GM06990 (cell line): ENCODE data around the gene SLC46A1.

Source experiments
- DNase-seq: peaks from one replicate; pipeline ENCODE4 v3.0.0-alpha.2; 2011; ENCODE audit not compliant: insufficient read length; ENCODE audit errors: extremely low read depth
- H3K27me3 ChIP-seq: replicated peaks from 2 replicates; pipeline ENCODE4 v1.6.0; 2011; ENCODE audit warnings: low read length; ENCODE audit not compliant: control insufficient read depth, insufficient read depth
- H3K36me3 ChIP-seq: 2 replicates; pipeline ENCODE4 v1.5.1; 2011; ENCODE audit warnings: low read length; ENCODE audit not compliant: control insufficient read depth, insufficient read depth
- H3K4me3 ChIP-seq: replicated peaks from 2 replicates; pipeline ENCODE4 v1.5.1; 2011; ENCODE audit warnings: low read depth, mild to moderate bottlenecking, control low read depth, low read length
- CTCF ChIP-seq: IDR thresholded peaks from 2 replicates; pipeline ENCODE4 v1.5.1; 2011; ENCODE audit warnings: low read length, control low read depth, mild to moderate bottlenecking, inconsistent platforms; ENCODE audit not compliant: insufficient read depth, poor library complexity, severe bottlenecking

The SLC46A1 gene

GRCh38 chr17:28364665-28365363, 41.2 kb downstream of the SLC46A1 start, which contains the start of gene SEBOX:
TSS of gene SEBOX (minus strand) at chr17:28365199. CDS start at chr17:28365151, 48 bp downstream.
- no peaks in the 10 kb centered on the region for H3K27me3 ChIP-seq
- H3K36me3 ChIP-seq, result peaks cover 22% of the 10 kb centered on the region
- no peak for TF ChIP-seq CTCF
- no peak for DNase-seq
- no peak within 1 kb of the TSS for H3K4me3 ChIP-seq

- no peak for DNase-seq
- no peak for TF ChIP-seq CTCF
- H3K36me3 ChIP-seq, result peaks cover 22% of the 10 kb centered on the region
These were observed 42.0 kb downstream of the SLC46A1 start for GRCh38 chr17:28363776-28364650.

GRCh38 chr17:28363186-28363585, 42.8 kb downstream of the SLC46A1 start:
- H3K36me3 ChIP-seq, result peaks cover 22% of the 10 kb centered on the region
- H3K4me3 ChIP-seq, result no peak overlapping the region
- no peak for TF ChIP-seq CTCF
- H3K27me3 ChIP-seq, result no peaks in the 10 kb centered on the region
- DNase-seq, result no peak

More at GRCh38 chr17:28363776-28364650, 42.0 kb downstream of the SLC46A1 start:
- Histone ChIP-seq H3K27me3 (no peaks in the 10 kb centered on the region), H3K4me3 (no peak overlapping the region)

- peaks cover 33% of the 10 kb centered on the region for H3K36me3 ChIP-seq
- no peaks in the 10 kb centered on the region for H3K27me3 ChIP-seq
- H3K4me3 ChIP-seq, result peak overlapping the region; percentile 72
- no peak for TF ChIP-seq CTCF
- DNase-seq, result no peak
These were observed 48.2 kb downstream of the SLC46A1 start for GRCh38 chr17:28357901-28358197.

- H3K36me3 ChIP-seq, result peaks cover 33% of the 10 kb centered on the region
- no peaks in the 10 kb centered on the region for H3K27me3 ChIP-seq
- H3K4me3 ChIP-seq, result peak within 1 kb of the TSS; percentile 72
- TF ChIP-seq CTCF, result no peak
- peak; percentile 94 for DNase-seq
These were observed 48.7 kb downstream of the SLC46A1 start, which contains the start of gene POLDIP2 for GRCh38 chr17:28357061-28357900. TSS of gene POLDIP2 (minus strand) at chr17:28357527. CDS start at chr17:28357448, 79 bp downstream.
